ENCODE results near the gene BICRAL. TPM values are rescaled to one million over a fixed set of nuclear protein-coding genes. Genes with fewer than 3 reads are reported as not detected.
"Not testable (repeated sequence)": the region's sequence is repeated elsewhere in the genome, so short reads cannot be mapped to it uniquely, and the experiment has no call there.

Gene BICRAL
- total RNA-seq, 1 donor from 2014 or later: 9.2 TPM

- no peak for TF ChIP-seq CTCF (IDR thresholded peaks at IDR 0.05; ENCODE audit: unreplicated experiment)
- no peak overlapping the region for H3K4me3 Mint-ChIP-seq (ENCODE audit: unreplicated experiment)
- no peak for DNase-seq (ENCODE audit: low spot score)
- no peaks in the 10 kb centered on the region for H3K9me3 Mint-ChIP-seq (ENCODE audit: unreplicated experiment)
- H3K27ac Mint-ChIP-seq (ENCODE audit: unreplicated experiment): no peak overlapping the region
- peaks cover 24% of the 10 kb centered on the region for H3K4me1 Mint-ChIP-seq (ENCODE audit: unreplicated experiment)
- peaks cover 3% of the 10 kb centered on the region for H3K27me3 Mint-ChIP-seq (ENCODE audit: unreplicated experiment)
- H3K36me3 Mint-ChIP-seq (ENCODE audit: low read depth, unreplicated experiment): no peaks in the 10 kb centered on the region
Measured at GRCh38 chr6:42774201-42774600, 7.7 kb upstream of the BICRAL start.

GRCh38 chr6:42774821-42775487 lies 6.9 kb upstream of the BICRAL start:
- H3K9me3 Mint-ChIP-seq (ENCODE audit: unreplicated experiment); H3K36me3 Mint-ChIP-seq (ENCODE audit: low read depth, unreplicated experiment); H3K27ac Mint-ChIP-seq (ENCODE audit: unreplicated experiment); H3K27me3 Mint-ChIP-seq (ENCODE audit: unreplicated experiment); DNase-seq (ENCODE audit: low spot score); H3K4me3 Mint-ChIP-seq (ENCODE audit: unreplicated experiment): not testable (repeated sequence)
- H3K4me1 Mint-ChIP-seq (ENCODE audit: unreplicated experiment): peaks cover 24% of the 10 kb centered on the region

- Mint-ChIP-seq H3K27ac (ENCODE audit: unreplicated experiment) (no peak overlapping the region), H3K27me3 (ENCODE audit: unreplicated experiment) (peaks cover 9% of the 10 kb centered on the region), H3K4me3 (ENCODE audit: unreplicated experiment) (no peak overlapping the region), H3K4me1 (ENCODE audit: unreplicated experiment) (peaks cover 16% of the 10 kb centered on the region), H3K9me3 (ENCODE audit: unreplicated experiment) (no peaks in the 10 kb centered on the region), H3K36me3 (ENCODE audit: low read depth, unreplicated experiment) (no peaks in the 10 kb centered on the region)
- no peak for TF ChIP-seq CTCF (IDR thresholded peaks at IDR 0.05; ENCODE audit: unreplicated experiment)
- DNase-seq (ENCODE audit: low spot score): no peak
Measured at GRCh38 chr6:42777126-42777822, 4.6 kb upstream of the BICRAL start.

- Mint-ChIP-seq H3K27me3 (ENCODE audit: unreplicated experiment) (peaks cover 8% of the 10 kb centered on the region), H3K4me3 (ENCODE audit: unreplicated experiment) (no peak overlapping the region), H3K36me3 (ENCODE audit: low read depth, unreplicated experiment) (no peaks in the 10 kb centered on the region), H3K9me3 (ENCODE audit: unreplicated experiment) (no peaks in the 10 kb centered on the region), H3K27ac (ENCODE audit: unreplicated experiment) (no peak overlapping the region), H3K4me1 (ENCODE audit: unreplicated experiment) (peaks cover 11% of the 10 kb centered on the region)
- DNase-seq (ENCODE audit: low spot score): no peak
- TF ChIP-seq CTCF (IDR thresholded peaks at IDR 0.05; ENCODE audit: unreplicated experiment): no peak
Measured at GRCh38 chr6:42778122-42778521, 3.7 kb upstream of the BICRAL start.

- DNase-seq (ENCODE audit: low spot score): no peak
- H3K27ac Mint-ChIP-seq (ENCODE audit: unreplicated experiment): no peak overlapping the region
- peaks cover 17% of the 10 kb centered on the region for H3K27me3 Mint-ChIP-seq (ENCODE audit: unreplicated experiment)
- no peaks in the 10 kb centered on the region for H3K9me3 Mint-ChIP-seq (ENCODE audit: unreplicated experiment)
- H3K4me3 Mint-ChIP-seq (ENCODE audit: unreplicated experiment): no peak overlapping the region
- no peak for TF ChIP-seq CTCF (IDR thresholded peaks at IDR 0.05; ENCODE audit: unreplicated experiment)
- peaks cover 8% of the 10 kb centered on the region for H3K36me3 Mint-ChIP-seq (ENCODE audit: low read depth, unreplicated experiment)
- peaks cover 14% of the 10 kb centered on the region for H3K4me1 Mint-ChIP-seq (ENCODE audit: unreplicated experiment)
Measured at GRCh38 chr6:42779521-42779920, 2.3 kb upstream of the BICRAL start.

All from endothelial cell (in vitro differentiated cells).